Panc1 (cell line): ENCODE data around the gene PSMD4.

Experiments
- POLR2AphosphoS5 ChIP-seq: IDR thresholded peaks from 2 replicates; pipeline ENCODE4 v1.6.1; 2012; ENCODE audit warnings: mild to moderate bottlenecking, low read depth, low read length, moderate library complexity
- SIN3A ChIP-seq: IDR thresholded peaks from 2 replicates; pipeline ENCODE4 v1.6.1; 2012; ENCODE audit warnings: low read depth, mild to moderate bottlenecking, low read length, moderate library complexity, borderline replicate concordance; ENCODE audit not compliant: insufficient read depth
- TCF7L2 ChIP-seq: IDR thresholded peaks from 2 replicates; pipeline ENCODE4 v1.6.1; 2011; ENCODE audit warnings: mild to moderate bottlenecking, low read depth, low read length, inconsistent platforms
- TF ChIP-seq, protein P1 (sequence below): fragments of 450-650 bp; IDR thresholded peaks from 2 replicates; pipeline ENCODE4 v1.5.1; 2017; ENCODE audit warnings: mild to moderate bottlenecking
- TF ChIP-seq, protein P2 (sequence below), 2 experiments: IDR thresholded peaks; 2 replicates each; pipeline ENCODE4 v1.6.1; 2011 to 2012; ENCODE audit warnings: low read depth in 2 of 2, control low read depth in 1 of 2, low read length in 1 of 2, mild to moderate bottlenecking in 1 of 2, moderate library complexity in 1 of 2; ENCODE audit not compliant: insufficient read depth in 1 of 2

DNA sequence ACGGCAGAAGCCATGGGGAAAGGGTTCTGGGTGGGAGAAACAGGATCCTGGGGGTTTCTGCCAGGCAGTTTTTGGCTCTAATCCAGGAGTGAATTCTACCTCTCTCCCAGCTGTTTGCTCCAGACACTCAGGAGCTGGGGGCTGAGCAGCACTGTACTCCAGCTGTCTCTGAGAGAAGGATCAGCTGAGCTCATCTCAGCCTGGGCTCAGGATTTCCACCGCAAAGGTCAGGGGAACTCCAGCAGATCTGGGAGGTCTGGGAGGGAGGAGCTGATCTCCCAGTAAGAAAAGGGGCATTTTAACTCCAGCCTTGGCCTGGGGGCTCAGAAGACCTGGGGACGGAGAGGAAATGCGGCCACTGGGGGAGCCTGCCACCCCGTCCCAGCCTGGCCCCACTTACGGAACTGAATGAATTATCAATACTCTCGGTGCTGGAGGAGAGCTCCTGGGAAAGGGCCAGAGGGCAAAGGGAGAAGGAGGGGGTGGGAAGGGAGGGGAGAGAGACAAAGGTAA lies 55.3 kb downstream of the PSMD4 start:
- TF ChIP-seq, protein P1, sequence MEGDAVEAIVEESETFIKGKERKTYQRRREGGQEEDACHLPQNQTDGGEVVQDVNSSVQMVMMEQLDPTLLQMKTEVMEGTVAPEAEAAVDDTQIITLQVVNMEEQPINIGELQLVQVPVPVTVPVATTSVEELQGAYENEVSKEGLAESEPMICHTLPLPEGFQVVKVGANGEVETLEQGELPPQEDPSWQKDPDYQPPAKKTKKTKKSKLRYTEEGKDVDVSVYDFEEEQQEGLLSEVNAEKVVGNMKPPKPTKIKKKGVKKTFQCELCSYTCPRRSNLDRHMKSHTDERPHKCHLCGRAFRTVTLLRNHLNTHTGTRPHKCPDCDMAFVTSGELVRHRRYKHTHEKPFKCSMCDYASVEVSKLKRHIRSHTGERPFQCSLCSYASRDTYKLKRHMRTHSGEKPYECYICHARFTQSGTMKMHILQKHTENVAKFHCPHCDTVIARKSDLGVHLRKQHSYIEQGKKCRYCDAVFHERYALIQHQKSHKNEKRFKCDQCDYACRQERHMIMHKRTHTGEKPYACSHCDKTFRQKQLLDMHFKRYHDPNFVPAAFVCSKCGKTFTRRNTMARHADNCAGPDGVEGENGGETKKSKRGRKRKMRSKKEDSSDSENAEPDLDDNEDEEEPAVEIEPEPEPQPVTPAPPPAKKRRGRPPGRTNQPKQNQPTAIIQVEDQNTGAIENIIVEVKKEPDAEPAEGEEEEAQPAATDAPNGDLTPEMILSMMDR: no peak
- TF ChIP-seq, protein P2, sequence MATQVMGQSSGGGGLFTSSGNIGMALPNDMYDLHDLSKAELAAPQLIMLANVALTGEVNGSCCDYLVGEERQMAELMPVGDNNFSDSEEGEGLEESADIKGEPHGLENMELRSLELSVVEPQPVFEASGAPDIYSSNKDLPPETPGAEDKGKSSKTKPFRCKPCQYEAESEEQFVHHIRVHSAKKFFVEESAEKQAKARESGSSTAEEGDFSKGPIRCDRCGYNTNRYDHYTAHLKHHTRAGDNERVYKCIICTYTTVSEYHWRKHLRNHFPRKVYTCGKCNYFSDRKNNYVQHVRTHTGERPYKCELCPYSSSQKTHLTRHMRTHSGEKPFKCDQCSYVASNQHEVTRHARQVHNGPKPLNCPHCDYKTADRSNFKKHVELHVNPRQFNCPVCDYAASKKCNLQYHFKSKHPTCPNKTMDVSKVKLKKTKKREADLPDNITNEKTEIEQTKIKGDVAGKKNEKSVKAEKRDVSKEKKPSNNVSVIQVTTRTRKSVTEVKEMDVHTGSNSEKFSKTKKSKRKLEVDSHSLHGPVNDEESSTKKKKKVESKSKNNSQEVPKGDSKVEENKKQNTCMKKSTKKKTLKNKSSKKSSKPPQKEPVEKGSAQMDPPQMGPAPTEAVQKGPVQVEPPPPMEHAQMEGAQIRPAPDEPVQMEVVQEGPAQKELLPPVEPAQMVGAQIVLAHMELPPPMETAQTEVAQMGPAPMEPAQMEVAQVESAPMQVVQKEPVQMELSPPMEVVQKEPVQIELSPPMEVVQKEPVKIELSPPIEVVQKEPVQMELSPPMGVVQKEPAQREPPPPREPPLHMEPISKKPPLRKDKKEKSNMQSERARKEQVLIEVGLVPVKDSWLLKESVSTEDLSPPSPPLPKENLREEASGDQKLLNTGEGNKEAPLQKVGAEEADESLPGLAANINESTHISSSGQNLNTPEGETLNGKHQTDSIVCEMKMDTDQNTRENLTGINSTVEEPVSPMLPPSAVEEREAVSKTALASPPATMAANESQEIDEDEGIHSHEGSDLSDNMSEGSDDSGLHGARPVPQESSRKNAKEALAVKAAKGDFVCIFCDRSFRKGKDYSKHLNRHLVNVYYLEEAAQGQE (IDR thresholded peaks at IDR 0.05; ENCODE audit: insufficient read depth in 1 of 2, low read depth in 2 of 2, low read length in 1 of 2): no peak
- TF ChIP-seq POLR2AphosphoS5: no peak
- no peak for TF ChIP-seq TCF7L2
- no peak for TF ChIP-seq SIN3A
